T follicular helper cell (primary cell): Measurements from ENCODE around the gene REEP1.
"Not testable (repeated sequence)": the region's sequence is repeated elsewhere in the genome, so short reads cannot be mapped to it uniquely, and the experiment has no call there.

Experiments used
- DNase-seq: peaks from one replicate; pipeline ENCODE4 v3.0.0-alpha.2; 2020; ENCODE audit warnings: low read depth

Gene REEP1

DNA sequence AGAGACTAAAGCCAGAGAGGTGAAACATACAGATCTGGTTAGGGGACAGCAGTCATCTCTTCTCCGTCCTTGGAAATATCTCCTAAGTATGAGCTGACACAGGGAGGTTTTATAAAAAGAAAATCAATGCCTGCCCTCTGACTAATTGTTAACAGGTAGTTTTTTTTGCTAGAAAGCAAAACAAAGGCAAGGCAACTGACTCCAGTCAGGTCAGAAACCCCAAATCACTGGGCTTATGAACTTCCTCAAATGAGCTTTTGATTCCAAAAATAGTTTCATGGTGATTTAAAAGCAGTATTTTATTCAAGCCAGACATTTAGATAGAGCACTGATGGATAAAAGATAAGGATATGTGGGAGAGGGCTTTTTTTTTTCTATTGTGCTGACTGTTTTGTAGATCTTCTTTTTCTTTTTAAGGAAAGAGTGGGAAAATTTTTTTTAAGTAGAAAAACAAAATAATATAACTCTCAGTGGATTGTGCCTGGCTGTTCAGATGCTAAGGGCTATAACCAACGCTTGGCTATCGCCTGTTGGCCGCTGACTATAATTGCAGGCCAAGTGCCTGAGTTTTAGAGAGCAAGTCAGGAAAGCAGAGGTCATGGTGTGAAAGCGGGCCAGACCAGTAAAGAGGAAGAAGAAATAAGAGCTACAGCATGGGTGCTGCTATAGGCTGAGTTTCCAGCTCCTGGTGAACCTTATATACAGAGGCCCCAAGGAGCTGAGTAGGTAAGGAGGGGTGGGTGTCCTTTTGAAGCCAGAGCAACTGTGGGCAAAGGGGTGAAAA is 93.3 kb downstream of the REEP1 start:
- no peak for DNase-seq

GRCh38 chr2:86243272-86243671 is 94.2 kb downstream of the REEP1 start:
- DNase-seq = no peak

GRCh38 chr2:86241611-86242010 is 95.8 kb downstream of the REEP1 start:
- DNase-seq = no peak

DNA sequence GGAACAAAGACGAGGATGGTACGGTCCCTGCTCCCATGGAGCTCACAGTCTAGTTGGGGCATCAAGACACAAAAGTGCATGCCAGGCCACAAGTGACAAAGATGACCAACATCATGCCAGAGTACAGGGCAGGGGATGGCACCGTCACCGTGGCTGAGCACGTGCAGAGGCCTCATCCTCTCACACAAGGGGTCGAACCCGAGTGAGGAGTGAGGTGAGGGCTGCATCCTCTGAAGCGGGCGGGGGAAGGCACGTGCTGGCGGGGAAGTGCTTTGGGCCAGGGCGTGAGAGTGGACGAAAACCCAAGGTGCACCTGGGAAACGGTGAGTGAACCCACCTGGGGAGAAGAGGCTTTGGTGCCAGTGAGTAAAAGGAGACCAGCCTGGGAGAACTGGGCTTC is 97.2 kb downstream of the REEP1 start:
- no peak for DNase-seq

GRCh38 chr2:86239745-86240144 is 97.7 kb downstream of the REEP1 start:
- DNase-seq = no peak

DNA sequence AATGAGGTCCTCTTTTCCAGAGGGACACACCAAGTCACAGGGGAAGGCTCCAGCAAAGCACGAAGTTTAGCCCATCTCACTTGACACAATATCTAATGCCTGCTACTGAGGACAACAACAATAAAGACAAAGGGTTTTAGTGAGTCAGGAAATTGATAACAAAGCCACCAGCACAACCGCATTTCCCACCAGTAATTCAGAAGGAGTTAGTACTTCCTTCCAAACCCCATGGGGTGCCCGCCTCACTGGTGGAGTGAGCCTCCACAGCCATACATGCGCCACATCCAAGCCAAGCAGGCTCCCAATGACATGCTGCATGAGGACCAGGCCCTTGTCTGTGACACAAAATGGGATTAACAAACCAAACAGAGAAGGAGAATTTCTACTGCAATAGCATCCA is 98.1 kb downstream of the REEP1 start:
- DNase-seq = no peak

- DNase-seq = peak; percentile 3
Measured at GRCh38 chr2:86238354-86238753, 99.1 kb downstream of the REEP1 start.

- no peak for DNase-seq
Measured at GRCh38 chr2:86237172-86237571, 100.3 kb downstream of the REEP1 start.

DNA sequence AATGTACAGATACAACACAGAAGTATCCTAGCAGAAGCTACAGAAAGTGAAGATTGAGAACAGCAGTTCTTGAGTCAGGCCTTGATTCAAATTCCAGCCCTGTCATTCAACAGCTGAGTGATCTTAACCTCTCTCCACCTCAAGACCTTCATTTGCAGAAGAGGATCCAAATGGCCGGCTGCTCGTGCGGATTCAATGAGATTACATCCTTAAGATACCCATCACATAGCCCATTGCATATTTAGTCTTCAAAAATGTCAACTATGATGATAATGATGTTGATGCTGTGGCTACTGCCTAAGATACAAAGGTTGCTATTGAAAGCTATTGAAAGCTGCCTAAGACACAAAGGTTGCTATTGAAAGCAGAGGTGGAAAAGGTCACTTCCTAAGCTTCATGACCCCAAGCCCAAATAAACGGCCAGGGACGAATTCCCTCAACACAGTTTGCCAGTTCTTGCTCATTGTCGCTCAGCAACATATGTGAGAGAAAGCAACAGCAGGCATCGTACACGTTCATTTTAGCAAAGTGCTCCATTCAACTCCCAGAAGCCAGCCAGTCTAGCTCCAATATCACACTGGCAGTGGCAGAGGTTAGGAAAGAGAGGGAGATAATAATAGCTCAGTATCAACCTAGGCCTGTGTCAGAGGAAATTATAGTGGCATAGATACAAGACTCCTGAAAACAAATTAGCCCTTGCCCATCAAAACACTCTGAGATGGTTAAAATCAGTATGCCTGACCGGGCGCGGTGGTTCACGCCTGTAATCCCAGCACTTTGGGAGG is 102.0 kb downstream of the REEP1 start:
- DNase-seq = no peak

GRCh38 chr2:86234563-86235131 is 102.8 kb downstream of the REEP1 start:
- DNase-seq = no peak

DNA sequence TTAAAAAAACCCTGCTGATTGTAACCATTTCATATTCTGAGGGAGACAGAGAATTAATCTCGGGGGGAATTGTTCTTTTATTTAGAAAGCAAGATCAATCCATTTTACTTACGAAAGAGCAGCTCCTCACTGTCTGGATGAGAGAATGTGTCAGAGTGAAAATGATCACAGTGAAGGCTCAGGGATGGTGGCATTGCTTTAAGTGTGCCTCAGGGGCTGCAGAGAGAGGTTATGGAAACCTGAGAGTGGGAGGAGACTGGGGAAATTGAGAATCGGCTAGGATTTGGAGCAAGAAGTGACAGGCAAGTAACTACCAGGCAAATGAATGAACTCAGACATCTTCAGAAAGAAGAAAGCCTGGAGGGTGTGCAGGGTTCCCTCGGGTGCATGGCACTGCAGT is 104.0 kb downstream of the REEP1 start:
- DNase-seq = no peak

DNA sequence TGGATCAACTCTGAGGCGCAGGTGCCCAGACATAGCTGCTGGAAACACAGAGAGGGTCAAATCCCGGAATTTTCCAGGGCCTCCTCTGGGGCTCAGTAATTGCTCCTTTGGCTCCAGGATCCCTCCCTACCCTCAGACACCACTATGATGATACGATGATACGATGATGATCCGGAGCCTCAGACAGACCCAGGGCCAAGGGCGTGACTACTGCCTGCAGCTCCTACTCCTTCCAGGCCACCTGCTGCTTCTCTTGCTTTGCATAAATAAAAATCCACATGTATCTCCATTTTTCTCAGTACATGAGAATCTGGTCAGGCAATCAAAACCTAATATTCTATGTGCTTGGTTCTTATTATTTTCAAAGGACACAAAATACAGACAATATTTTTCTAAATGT is 104.5 kb downstream of the REEP1 start:
- no peak for DNase-seq

DNA sequence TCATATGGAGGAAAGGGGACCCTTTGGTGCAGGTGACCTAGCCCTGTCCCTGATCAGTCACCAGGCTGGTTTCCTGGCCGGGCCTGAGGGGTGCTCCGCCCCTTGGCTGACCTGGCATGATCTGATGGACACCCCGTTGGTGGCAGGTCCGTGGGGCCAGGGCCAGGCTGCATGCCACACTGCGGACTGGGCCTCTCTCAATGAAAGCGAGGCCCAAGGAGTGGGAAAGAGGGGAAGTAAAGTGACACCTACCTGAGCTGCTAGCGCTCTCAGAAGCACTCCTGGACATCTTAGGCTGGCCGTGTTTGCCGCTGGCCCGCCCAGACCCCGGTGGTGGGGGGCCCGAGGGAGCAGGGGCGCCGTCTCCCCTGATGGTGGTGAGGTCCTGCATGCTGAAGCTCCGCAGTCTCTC is 105.0 kb downstream of the REEP1 start:
- no peak for DNase-seq

DNA sequence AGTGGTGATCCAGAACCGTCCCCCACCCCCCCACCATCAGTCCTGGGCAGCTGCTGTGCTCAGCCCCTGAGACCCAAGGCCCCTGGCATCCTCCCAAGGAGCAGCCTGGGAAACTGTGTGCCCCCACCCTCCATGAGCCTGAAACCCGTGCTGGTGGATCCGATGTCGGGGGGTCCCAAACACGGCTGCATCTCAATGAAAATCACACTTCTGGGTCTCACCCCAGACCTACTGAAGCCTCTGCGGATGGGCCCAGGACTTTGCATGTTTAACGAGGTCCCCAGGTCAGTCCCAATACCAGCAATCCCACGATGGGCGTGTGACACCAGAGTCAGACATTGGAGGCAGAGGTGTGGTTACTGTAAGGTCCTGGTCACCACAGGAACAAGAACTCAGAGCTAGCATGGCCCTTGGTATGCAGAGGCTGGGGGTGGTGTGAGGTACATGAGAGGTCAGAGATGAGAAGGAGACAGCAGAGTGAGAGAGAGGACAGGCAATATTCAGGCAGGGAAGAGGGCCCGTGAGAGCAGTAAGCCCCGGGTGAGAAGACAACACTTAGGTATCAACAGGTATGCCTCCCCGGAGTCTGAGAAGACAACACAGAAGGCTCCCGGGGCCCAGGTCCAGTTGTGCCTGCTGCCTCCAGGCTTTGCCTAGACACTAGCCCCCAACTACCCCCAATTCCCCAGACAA is 105.6 kb downstream of the REEP1 start:
- no peak for DNase-seq

DNA sequence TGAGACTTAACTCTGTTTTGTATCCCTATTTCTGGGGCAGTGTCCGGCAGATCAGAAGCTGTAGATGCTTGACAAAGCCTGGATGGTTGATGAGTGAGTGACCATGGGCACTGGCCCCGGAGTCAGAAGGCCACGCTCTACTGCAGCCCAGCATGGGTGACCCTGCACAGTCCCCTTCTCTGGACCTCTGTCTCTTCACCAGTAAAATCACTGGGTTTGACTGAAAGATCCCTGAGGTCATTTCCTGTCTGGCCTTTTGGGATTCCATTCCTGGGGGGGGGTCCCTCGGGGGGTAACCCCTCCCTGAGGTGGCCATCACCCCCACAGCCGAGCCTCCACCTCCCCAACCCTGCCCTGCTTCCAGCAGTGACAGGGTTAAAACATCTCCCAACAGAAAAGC is 106.5 kb downstream of the REEP1 start:
- DNase-seq = no peak

GRCh38 chr2:86229221-86229620 is 108.2 kb downstream of the REEP1 start:
- no peak for DNase-seq

- not testable (repeated sequence) for DNase-seq
Measured at GRCh38 chr2:86228574-86228973, 108.9 kb downstream of the REEP1 start.

- no peak for DNase-seq
Measured at GRCh38 chr2:86227685-86228084, 109.7 kb downstream of the REEP1 start.

DNA sequence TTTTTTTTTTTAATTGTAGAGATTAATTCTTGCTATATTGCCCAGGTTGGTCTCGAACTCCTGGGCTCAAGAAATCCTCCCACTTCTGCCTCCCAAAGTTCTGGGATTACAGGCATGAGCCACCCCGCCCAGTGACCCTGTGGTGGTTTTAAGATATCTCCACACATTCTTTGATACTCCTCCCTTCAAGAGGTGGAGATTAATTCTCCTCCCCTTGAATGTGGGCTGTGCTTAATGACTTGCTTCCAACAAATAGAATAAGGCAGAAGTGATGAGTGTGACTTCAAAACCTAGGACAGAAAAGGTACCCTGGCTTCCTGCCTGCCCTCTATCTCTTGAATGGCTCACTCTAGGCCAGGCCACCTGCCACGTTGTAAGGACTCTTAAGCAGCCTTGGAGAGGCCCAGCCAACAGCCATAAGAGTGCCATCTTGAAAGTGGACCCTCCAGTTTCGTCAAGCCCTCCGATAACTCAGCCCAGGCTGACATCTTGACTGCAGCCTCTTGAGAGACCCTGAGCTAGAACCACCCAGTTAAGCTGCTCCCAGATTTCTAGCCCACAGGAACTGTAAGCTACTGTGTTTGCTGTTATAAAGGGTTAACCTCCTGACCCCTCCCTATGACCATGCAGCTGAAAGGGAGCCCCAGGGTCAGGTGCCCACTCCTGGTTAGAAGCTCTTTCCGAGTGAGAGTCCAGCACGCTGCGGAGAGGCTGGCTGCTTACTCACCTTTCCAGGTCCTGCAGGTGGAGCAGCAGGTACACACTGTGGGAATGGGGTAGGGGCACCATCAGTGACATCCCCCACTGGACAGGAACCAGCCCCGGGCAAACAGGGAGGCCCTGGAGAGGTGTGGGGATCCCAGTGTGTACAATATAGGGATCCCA is 110.5 kb downstream of the REEP1 start:
- no peak for DNase-seq

DNA sequence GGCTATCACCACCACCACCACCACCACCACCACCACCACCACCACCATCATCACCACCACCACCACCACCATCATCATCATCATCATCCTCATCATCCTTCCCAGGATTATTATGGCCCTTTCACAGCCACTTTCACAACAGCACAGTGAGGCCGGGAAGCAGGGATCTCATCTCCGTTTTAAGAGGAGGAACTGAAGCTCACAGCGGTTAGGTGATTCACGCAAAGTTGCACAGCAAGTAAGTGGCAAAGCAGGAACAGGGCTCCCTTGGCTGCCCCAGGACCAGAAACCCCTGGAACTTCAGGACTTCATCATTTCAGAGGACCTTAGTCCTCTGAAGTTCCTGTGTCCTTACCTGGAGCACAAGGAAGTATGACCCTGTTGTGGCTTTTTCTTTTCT is 111.4 kb downstream of the REEP1 start:
- no peak for DNase-seq

GRCh38 chr2:86225581-86225980 is 111.8 kb downstream of the REEP1 start:
- DNase-seq = no peak
